ENCODE measurements around the gene CHPF. TPM values are rescaled to one million over a fixed set of nuclear protein-coding genes. Genes with fewer than 3 reads are reported as not detected.

The CHPF gene
- total RNA-seq, 1 experiment from 2014 or later, result 73.7 TPM

DNA sequence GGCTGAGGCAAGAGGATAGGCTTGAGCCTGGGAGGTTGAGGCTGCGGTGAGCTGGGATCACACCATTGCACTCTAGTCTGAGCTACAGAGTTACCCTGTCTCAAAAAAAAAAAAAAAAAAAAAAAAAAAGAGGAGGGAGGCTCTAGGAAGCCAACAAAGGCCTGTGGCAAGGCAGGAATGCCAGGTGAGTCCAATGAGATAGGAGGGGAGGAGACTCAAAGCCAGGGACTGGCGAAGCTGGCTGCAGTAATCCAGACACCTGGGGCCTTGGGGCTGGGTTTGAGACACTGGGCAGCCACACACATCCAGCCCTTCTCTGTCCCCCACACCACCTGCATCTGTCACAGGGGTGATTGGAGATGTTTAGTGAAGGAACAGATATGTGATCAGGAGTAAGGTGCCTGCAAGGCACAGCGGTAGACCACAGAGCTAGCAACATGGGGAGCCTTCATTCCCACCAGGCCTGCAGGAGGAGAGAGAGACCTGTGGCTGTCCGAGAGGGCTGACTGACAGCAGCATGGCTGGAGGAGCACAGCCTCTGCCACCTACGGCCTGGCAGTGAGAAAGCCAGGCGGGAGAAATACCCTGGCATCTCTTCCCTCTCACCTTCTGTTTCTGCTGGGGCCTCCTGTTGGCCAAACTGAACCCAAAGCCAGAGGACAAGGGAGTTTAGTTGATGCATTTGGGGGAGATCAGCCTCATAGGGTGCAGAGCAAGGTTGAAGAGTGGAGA lies 9.5 kb downstream of the CHPF start:
- DNase-seq (ENCODE audit: low read depth), result no peak

DNA sequence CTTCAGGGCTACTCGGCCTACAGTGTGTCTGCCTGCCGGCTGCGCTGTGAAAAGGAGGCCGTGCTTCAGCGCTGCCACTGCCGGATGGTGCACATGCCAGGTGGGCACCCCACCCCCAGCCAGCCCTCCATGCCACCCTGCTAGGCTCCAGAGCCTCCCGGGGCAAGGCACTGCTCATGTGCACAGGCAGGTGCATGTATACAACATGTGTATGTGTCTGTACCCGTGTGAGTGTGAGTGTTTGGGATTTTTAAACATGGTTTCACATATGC lies 11.3 kb downstream of the CHPF start:
- DNase-seq (ENCODE audit: low read depth), result no peak

DNA sequence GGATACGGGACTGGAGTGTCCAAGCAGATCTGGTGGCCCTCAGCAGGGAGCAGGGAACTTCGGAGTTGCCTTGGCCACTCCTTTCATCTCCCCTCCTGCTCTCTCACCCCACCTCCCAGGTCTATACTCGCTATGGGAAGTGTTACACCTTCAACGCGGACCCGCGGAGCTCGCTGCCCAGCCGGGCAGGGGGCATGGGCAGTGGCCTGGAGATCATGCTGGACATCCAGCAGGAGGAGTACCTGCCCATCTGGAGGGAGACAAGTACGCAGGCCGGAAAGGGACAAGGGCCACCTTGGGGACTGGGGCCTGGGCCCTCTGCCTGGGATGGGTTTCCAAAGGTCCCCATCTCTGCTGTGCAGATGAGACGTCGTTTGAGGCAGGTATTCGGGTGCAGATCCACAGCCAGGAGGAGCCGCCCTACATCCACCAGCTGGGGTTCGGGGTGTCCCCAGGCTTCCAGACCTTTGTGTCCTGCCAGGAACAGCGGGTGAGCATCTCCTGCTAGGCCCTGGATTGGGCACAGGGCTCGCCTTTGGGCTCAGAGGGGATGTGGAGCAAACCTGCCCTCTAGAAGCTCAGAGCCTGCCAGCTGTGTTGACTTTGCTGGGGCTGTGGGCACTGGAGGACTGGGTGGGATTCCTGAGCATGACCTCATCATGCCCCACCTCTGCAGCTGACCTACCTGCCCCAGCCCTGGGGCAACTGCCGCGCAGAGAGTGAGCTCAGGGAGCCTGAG lies 11.8 kb downstream of the CHPF start:
- DNase-seq (ENCODE audit: low read depth), result no peak

DNA sequence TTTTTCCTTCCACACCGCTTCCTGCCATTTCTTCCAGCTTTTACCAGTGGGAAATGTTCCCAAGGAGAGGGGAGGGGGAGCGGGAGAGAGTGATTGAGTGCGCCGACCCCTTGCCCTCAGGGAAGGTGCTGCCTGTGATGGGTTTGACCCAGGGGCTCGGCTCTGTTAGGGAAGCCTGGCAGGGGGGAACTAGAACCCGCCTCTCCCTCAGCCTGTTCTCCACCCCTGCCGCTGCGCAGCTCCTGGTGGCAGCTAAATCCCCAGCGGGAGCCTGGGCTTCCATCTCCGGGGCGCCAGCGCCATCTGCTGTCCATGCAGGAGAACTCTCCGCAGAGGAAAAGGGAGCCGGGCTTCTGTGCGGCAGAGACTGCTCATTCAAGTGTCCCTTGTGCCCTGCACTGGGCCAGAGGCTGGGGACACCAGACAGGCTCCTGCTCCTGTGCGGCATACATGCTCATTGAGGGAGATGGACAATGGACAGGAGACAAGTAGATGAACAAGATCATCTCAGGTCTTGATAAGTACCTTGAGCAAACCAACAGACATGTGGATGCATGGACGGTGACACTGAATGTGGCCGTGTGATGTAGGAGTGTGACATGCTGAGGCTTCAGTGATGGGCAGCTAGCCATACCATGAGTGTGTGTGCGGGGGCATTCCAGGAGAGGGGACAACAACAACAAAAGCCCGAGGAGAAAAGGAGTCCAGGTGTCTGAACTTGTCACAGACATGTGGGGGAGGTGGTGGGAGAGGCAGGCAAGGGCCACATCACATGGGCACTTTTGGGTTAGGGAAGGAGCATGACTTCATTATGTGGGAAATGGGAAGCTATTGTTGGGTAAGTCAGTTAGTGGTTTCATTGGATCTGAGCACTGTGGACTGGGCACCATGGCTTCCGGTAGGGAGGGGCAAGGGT lies 13.3 kb downstream of the CHPF start:
- DNase-seq (ENCODE audit: low read depth), result peak; percentile 78

DNA sequence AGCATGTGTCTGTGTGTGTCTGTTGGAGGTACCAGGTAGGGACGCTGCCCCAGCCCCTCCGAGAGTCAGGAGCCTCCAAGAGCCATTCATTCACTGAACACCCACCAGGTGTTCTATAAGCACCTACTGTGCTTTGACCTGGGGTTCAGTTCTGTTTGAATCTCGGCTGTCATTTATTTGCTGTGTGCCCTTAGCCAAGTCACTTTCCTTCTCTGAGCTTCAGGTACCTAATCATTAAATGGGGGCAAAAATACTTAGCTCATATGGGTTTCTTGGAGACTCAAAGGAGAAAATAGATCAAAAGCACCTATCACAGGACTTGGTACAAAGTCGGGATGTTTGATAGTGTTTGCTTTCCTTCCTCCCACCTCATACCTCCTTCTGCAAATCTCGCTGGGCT lies 16.1 kb downstream of the CHPF start:
- no peak for DNase-seq (ENCODE audit: low read depth)

DNA sequence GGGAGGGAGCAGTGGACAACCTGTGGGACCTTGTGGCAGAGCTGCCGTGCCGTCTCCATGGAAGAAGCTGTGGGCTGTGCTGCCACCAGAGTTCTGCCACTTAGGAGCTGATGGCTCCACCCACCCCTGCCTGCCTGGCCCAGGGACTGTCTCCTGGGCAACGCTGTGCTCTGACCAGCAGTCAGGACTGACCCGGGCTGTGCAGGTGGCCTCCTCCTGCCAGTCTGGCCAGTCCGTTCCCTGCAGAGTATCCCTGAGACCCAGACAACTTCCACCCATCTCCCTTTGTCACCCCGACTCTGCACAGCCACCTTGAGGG lies 16.6 kb downstream of the CHPF start:
- no peak for DNase-seq (ENCODE audit: low read depth)

DNA sequence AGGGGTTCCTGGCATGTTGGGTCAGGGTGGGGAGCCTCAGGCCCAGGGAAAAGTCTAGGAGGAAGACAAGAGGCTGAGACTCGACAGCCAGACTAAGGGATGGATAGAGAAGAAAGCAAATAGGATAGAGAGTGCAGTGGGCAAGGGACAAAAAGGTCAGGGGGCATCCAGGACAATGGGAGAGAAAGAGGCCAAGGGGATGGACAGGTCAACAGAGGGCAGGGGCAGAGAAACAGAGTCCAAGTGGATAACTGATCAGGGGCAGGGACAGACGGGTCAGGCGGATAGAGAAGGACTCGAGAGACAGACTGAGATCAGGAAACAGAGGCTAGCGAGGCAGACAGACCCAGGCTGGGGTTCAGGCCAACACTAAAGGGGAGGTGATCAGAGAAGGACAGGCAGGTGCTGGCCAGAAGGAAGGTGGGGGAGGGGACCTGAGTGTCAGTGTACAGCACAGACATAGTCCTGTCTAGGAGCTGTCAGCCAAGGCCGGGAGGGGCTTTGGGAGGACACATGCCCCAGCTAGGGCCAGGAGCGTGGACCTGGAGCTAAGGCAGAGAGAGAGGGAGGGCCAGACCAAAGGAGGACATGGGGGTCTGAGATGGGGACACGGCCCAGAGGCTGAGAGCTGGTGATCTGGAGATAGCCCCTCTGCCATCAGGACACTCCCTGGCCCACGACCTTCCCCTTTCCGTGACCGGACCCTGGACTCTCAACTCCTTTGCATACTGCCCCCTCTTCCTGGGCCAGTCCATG lies 17.1 kb downstream of the CHPF start:
- DNase-seq (ENCODE audit: low read depth), result no peak

DNA sequence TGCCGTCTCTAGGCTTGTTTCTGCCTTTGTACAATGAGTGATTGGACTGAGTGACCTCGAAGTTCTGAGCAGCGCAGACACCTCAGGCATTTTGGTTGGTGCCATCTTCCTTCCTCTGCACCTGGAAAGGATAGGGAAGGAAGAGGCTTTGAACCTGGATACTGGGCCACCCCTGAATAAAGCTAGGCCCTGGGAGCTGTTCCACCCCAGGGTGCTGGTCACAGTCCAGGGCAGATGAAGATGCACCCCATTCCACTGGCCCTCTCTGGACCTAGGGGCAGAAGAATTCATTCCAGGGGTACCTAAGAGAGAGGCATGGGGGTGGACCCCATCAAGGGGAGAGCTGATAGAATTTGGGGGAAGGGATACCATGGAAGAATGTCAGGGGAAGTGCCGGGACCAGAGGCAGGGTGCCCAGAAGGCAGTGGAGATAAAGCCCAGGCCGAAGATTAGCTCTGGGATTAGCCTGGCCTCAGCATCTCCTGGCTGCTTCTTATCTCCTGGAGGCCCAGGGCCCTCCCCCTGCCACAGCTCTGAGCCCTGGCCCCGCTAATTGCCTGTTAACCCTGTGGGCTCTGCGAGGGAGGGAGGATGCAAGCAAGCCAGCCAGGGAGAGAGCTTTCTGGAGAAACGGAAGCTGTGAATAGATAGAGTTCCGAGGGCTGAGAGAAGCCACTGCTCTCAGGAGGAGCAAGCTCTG lies 17.9 kb downstream of the CHPF start:
- no peak for DNase-seq (ENCODE audit: low read depth)

DNA sequence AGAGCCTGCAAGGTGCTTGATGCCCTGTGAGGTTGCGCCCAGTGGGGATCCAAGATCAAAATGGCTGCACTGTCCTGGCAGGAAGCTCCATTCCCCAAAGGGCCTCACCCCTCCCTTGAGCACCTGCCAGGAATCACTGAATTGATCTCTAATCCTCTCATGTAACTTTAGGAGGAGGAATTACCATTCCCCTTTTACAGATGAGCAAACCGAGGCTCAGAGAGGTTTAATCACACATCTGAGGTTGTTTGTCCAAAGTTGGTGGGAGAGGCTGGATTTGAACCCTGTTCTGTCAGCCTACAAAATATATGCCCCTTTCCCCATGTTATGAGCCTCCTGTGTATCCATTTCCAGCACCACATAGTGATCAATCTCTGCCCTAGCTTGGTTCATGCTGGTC lies 18.8 kb downstream of the CHPF start:
- no peak for DNase-seq (ENCODE audit: low read depth)

DNA sequence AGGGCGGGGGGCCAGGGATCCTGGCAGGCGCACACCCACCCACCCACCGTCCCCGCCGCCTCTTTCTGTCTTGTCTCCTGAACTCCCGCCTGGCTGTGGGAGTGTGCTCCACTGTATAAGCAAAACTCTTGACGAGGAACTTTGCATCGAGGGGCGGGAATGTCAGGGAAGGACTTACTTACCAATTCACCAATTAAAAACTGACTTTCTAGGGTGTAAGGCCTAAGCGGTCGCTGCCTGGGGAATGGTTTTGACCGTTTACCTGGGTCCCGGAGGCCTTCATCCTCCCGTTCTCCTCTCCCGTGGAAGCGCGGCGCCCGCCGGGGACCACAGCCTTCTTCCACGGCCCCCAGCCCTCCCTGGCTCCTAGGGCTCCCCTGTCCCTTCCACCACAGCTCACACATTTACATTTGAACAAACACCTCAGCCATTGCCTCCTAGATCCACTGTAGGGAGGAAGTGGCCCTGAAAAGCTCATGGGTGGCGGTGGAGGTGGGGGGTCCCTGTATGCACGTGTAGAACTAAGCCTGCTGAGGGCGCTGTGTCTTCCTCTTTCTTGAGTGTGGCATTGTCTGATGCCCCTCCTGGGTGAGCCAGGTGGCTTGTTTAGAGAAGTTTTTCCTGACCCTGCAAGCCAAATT lies 20.5 kb downstream of the CHPF start:
- no peak for DNase-seq (ENCODE audit: low read depth)

DNA sequence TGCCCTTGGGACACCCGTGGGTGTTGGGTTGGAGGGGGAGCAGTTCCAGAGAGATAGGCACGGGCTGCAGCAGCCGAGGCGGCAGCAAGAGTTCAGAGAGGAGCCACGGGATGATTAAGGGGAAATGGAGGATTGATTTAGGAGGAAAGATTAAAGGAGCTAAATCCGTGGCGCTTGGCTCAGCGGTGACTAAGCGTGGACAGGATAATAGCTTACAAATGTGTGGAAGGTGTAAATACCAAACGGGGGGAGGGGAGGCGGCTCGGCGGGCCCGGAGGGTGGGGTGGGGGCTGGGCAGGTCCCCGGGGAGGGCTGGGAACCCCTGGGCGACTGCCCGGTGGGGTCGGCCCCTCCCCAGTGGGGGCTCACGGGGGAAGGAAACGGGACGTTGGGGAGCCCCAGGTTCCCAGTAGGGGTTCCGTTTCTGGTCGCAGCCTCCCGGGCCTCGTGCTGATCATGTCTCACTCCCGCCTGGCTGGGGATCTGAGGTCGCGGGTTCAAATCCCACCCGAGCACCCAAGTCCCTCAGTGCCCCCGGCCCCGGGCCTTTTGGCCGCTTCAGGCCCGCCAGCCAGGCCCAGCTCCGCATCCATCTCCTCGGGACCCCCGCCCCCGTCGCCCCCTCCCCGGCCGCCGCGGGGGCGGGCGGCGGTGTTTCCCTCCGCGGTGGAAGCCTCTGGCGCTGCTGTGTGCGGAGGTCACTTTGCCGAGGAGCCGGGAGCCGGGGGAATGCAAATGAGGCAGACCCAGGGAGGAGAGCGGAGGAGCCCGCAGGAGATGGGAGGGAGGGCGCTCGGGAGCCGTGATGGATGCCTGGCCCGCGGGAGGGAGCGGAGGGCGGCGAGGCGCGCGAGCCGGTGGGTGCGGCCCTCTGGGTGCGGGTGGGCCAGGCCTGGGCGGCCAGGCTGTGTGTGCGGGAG lies 21.2 kb downstream of the CHPF start:
- DNase-seq (ENCODE audit: low read depth), result peak; percentile 85

DNA sequence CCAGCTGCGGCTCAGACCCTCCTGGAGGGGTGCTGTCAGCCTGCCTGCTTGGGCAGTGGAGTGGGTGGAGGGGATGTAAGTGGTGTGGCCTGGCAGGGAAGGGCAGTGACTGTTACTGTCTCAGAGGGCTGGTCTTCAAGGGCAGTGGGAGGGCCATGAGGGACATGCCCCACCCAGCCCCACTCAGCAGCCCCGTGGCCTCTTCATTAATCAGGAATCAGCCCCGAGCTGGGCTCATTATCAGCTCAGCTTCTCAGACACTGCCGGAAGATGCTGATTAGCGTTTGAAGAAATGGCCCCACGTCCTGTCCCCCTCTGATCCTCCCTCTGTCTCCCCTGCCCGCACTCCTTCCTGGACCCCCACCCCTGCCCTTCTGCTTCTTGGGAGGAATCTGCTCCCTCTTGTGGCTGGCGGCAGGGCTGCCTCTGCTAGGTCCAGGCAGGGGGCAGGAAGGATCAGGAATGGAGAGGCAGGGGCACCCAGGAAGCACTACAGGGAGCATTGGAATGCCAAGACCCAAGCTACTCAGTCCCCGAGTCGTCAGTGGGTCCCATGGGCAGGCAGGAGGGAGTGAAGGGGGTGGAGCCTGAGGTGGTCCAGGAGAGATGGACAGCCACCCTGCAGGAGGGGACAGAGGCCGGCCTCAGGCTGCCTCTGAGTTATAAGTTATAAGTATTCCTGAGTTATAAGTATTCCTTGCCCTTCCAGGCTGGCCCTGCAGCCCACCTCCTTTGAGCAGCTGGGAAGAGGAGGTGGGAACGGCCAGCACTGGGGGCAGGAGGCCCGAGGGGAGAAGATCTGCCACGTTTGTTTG lies 22.3 kb downstream of the CHPF start:
- DNase-seq (ENCODE audit: low read depth), result peak; percentile 77

DNA sequence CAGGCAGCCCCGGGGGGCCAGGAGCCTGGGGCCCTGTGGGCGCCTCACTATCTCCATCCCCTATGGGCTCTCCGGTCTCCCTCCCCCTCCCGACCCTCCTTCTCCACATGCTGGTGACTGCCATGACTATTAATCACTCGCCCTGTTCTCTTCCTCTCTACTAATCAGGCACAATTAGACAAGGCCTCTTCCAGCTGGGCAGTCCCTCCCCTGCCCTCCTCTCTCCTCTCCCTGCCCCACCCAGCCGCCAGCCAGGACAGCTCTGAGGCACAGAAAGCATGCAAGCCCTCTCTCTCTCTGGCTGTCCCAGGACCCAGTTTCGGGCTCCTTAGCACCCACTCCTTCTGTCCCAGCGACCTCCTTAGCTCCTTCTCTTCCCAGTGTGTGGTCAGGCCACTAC lies 23.5 kb downstream of the CHPF start:
- DNase-seq (ENCODE audit: low read depth), result no peak

DNA sequence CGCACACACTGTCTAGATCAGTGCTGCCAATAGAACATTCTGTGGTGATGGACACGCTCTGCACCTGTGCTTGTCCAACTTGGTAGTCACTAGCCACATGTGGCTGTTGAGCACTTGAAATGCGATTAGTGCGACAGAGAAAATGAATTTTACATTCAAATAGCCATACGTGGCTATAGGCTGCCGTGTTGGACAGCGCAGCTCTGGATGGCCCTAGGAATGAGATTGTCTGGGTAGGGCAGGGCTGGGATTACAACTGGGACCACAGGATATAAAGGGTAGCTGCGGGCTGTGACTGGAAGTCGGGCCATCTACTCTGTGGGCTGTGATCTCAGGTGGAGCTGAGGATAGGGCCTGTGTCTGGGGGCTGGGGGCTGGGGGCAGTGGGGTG lies 24.1 kb downstream of the CHPF start:
- DNase-seq (ENCODE audit: low read depth), result no peak

DNA sequence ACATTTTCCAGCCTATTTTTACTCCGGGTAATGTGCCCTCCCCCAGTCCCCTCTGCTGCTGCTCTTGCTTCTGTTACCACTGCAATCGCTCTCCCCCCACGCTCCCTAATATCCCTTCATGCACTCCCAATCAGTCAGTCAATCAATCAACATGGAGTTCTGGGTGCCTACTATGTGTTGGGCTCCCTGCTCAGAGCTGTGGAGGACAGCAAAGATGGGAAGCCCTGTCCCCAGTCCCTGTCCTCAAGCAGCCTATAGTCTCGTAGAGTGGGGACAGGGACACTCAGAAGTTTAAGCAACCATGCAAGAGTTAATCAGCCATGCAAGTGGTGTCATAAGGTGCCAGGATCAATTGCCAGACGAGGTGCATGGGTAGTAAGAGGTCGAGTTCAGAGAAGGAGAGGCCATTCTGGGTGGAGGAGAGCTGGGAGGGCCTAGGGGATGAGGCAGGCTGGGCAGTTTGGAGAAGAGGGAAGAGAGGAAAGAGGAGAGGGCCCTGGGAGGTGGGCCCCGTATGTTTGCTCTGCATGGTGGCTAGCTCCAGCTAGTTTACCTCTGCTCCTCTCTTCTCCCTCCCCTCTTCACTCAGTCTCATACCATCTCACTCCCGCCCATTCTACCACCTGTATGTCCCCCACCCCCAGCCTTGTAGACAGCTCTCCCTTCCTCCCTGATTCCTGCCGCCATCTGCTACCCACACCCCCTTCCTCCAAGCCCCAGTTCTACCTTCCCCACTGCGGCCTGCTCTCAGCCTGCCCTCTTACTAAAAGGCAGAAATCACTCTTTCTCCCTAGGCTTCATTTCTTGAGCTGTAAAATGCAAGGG lies 25.4 kb downstream of the CHPF start:
- no peak for DNase-seq (ENCODE audit: low read depth)

DNA sequence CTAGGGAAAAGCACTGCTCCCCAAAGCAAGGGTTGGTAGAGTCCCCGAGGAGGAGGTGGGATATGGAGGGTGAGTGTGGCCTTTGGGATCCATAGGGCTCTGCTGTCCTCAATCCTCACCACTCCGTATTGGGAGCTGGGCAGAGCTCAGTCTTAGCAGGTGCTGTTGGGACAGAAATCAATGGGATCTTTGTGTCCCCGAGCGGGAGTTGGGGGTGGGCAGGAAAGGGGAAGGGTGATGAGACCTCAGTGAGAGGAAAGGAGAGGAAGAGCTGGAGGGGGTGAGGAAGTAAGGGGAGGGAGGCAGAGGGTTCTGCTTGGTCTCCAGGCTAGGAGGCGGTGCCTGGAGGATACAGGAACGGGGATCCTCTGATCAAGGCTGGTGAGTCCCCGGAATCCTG lies 26.7 kb downstream of the CHPF start:
- no peak for DNase-seq (ENCODE audit: low read depth)

DNA sequence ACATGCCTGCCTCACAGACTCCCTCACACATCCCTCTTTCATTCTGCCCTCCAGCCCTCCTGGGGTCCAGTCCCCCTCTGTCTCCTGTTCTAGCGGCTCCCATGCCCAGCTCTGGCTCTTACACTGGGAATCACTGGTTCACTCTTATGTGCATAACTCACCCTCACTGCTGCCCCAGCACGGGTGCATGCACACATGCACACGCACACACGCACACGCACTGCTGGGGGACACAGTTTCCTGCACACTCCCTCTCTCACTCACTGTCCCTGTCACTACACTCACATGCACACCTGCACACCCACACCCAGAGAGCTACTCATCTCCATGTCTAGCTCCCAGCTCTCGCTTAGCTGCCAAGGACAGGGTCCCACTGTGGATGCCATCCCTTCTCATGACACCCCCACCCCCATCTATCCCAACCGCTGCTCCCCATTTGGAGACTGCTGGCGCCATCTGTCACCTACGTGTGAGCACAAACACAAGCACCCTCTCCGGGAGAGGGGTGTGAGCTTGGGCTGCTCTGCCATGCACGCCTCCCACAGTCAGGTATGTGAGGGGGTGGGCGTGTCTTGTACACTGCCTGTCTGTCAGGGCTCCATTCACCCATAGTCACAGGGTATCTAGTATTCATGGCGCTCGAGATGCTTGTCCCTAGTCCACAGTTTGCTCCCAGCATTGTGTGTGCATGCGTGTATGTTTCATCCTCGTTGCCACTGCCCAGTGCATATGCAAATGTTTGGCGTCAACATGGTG lies 27.6 kb downstream of the CHPF start:
- no peak for DNase-seq (ENCODE audit: low read depth)

Measured in RPMI7951 (cell line).